OCI-LY1 (cell line): Measurements from ENCODE around the gene COMT.

Experiments used
- H2AFZ ChIP-seq: fragments of 200-600 bp; sonication (generic), shearing (Covaris generic); 2 replicates; pipeline ENCODE4 v1.6.0; 2014; ENCODE audit warnings: antibody characterized with exemption, mild to moderate bottlenecking, low read length
- H3F3A ChIP-seq: fragments of 200-600 bp; sonication (generic), shearing (Covaris generic); 2 replicates; pipeline ENCODE4 v1.6.0; 2014; ENCODE audit warnings: mild to moderate bottlenecking, antibody characterized with exemption, low read length, moderate library complexity; ENCODE audit not compliant: insufficient read depth
- H3K27ac ChIP-seq: fragments of 200-600 bp; sonication (generic); 2 replicates; pipeline ENCODE4 v1.5.1; 2014; ENCODE audit warnings: low read length, mixed run types, mild to moderate bottlenecking, low read depth; ENCODE audit not compliant: poor library complexity, severe bottlenecking
- H3K27me3 ChIP-seq: fragments of 200-600 bp; sonication (generic); 2 replicates; pipeline ENCODE4 v1.6.0; 2014; ENCODE audit warnings: antibody characterized with exemption, mild to moderate bottlenecking, low read length, moderate library complexity; ENCODE audit not compliant: insufficient read depth
- H3K36me3 ChIP-seq: fragments of 200-600 bp; sonication (generic); 2 replicates; pipeline ENCODE4 v1.6.1; 2014; ENCODE audit warnings: mild to moderate bottlenecking, antibody characterized with exemption, low read length, moderate library complexity, mixed read lengths; ENCODE audit not compliant: insufficient read depth
- H3K4me1 ChIP-seq: fragments of 200-600 bp; sonication (generic); 2 replicates; pipeline ENCODE4 v1.5.1; 2014; ENCODE audit warnings: mild to moderate bottlenecking, low read length, moderate library complexity; ENCODE audit not compliant: insufficient read depth, severe bottlenecking
- H3K4me2 ChIP-seq: fragments of 200-600 bp; sonication (generic), shearing (Covaris generic); 2 replicates; pipeline ENCODE4 v1.6.1; 2014; ENCODE audit warnings: low read length
- H3K4me3 ChIP-seq: fragments of 200-600 bp; sonication (generic); 2 replicates; pipeline ENCODE4 v1.5.1; 2014; ENCODE audit warnings: low read length, low read depth, mild to moderate bottlenecking, mixed read lengths; ENCODE audit not compliant: poor library complexity, severe bottlenecking
- H3K79me2 ChIP-seq: fragments of 200-600 bp; shearing (Covaris generic); 2 replicates; pipeline ENCODE4 v1.6.1; 2016; ENCODE audit warnings: mixed run types, low read length, mixed read lengths; ENCODE audit not compliant: insufficient read depth
- H3K9ac ChIP-seq: fragments of 200-600 bp; sonication (generic), shearing (Covaris generic); 2 replicates; pipeline ENCODE4 v1.6.1; 2014; ENCODE audit warnings: mild to moderate bottlenecking, low read length, mixed read lengths
- H3K9me2 ChIP-seq: fragments of 200-600 bp; sonication (generic), shearing (Covaris generic); 2 replicates; pipeline ENCODE4 v1.6.1; 2014; ENCODE audit warnings: low read depth, mild to moderate bottlenecking, low read length, mixed read lengths
- H3K9me3 ChIP-seq: fragments of 200-600 bp; shearing (Covaris generic); 2 replicates; pipeline ENCODE4 v1.6.1; 2014; ENCODE audit warnings: low read length, mixed read lengths
- H4K20me1 ChIP-seq: fragments of 200-600 bp; sonication (generic), shearing (Covaris generic); 2 replicates; pipeline ENCODE4 v1.6.0; 2016; ENCODE audit warnings: mild to moderate bottlenecking, low read length; ENCODE audit not compliant: insufficient read depth
- EZH2 ChIP-seq: fragments of 200-600 bp; sonication (generic), shearing (Covaris generic); IDR thresholded peaks from 2 replicates; pipeline ENCODE4 v1.8.0; 2017; ENCODE audit warnings: borderline replicate concordance, mixed run types, mild to moderate bottlenecking, antibody characterized with exemption, low read length, moderate library complexity, mixed read lengths
- TF ChIP-seq, protein P1 (sequence below): fragments of 200-600 bp; sonication (generic), shearing (Covaris generic); IDR thresholded peaks from 2 replicates; pipeline ENCODE4 v1.5.1; 2017; ENCODE audit warnings: mild to moderate bottlenecking, antibody characterized with exemption, low read length, moderate library complexity, mixed read lengths

The COMT gene

DNA sequence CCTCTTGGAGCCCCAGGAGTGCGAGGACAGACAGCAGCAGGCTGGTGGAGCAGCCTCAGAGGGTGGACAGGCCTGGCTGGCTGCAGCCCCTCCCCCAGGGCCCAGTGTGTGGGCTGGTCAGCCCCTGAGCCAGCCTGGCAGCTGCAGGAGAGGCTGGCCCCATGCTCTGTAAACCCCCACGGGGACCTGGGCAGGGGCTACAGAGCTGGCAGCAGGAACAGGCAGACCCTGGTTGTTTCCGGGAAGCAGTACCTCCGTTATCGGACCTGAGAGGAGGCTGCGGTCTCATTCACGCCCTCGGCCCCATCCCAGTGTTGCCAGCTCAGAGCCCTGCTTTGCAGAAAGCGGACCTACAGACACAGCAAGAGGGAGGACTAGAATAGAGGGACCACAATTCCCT lies 38.5 kb upstream of the COMT start:
- no peak overlapping the region for H3K4me2 ChIP-seq
- no peak for TF ChIP-seq EZH2
- TF ChIP-seq, protein P1, sequence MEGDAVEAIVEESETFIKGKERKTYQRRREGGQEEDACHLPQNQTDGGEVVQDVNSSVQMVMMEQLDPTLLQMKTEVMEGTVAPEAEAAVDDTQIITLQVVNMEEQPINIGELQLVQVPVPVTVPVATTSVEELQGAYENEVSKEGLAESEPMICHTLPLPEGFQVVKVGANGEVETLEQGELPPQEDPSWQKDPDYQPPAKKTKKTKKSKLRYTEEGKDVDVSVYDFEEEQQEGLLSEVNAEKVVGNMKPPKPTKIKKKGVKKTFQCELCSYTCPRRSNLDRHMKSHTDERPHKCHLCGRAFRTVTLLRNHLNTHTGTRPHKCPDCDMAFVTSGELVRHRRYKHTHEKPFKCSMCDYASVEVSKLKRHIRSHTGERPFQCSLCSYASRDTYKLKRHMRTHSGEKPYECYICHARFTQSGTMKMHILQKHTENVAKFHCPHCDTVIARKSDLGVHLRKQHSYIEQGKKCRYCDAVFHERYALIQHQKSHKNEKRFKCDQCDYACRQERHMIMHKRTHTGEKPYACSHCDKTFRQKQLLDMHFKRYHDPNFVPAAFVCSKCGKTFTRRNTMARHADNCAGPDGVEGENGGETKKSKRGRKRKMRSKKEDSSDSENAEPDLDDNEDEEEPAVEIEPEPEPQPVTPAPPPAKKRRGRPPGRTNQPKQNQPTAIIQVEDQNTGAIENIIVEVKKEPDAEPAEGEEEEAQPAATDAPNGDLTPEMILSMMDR, result no peak
- H4K20me1 ChIP-seq, result no peaks in the 10 kb centered on the region
- no peak overlapping the region for H3K27ac ChIP-seq
- no peaks in the 10 kb centered on the region for H3F3A ChIP-seq
- no peak overlapping the region for H3K9ac ChIP-seq
- H3K9me2 ChIP-seq, result no peaks in the 10 kb centered on the region
- no peak overlapping the region for H2AFZ ChIP-seq
- no peak overlapping the region for H3K4me3 ChIP-seq
- H3K9me3 ChIP-seq, result no peaks in the 10 kb centered on the region
- no peaks in the 10 kb centered on the region for H3K79me2 ChIP-seq
- H3K4me1 ChIP-seq, result no peaks in the 10 kb centered on the region
- H3K27me3 ChIP-seq, result no peaks in the 10 kb centered on the region
- no peaks in the 10 kb centered on the region for H3K36me3 ChIP-seq

DNA sequence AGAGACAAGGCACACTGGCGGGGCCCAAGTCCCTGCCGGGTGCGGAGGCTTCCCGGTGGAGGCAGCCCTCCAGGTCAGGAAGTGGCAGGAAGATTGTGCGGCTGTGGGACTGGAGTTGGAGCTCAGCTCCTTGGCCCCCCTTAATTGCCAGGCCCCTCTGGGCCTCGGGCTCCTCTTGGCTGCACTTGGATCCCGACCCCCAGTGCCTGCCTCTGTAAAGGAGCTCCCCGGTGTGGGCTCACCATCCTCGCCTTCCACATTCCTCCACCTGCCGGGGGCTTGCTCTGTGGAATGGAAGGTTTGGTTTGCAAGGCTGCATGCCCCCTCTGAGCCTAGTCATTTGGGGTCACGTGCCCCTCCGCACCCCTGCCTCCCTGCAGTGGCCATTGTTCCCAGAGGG lies 38.1 kb upstream of the COMT start:
- Histone ChIP-seq H3K4me2 (no peak overlapping the region), H3K4me3 (no peak overlapping the region), H3K36me3 (no peaks in the 10 kb centered on the region), H3K9ac (no peak overlapping the region), H2AFZ (no peak overlapping the region), H3K27ac (no peak overlapping the region), H3K27me3 (no peaks in the 10 kb centered on the region), H4K20me1 (no peaks in the 10 kb centered on the region), H3K79me2 (no peaks in the 10 kb centered on the region), H3K9me3 (no peaks in the 10 kb centered on the region), H3K4me1 (no peaks in the 10 kb centered on the region), H3F3A (no peaks in the 10 kb centered on the region), H3K9me2 (no peaks in the 10 kb centered on the region)
- TF ChIP-seq, protein P1, result no peak
- TF ChIP-seq EZH2, result no peak

DNA sequence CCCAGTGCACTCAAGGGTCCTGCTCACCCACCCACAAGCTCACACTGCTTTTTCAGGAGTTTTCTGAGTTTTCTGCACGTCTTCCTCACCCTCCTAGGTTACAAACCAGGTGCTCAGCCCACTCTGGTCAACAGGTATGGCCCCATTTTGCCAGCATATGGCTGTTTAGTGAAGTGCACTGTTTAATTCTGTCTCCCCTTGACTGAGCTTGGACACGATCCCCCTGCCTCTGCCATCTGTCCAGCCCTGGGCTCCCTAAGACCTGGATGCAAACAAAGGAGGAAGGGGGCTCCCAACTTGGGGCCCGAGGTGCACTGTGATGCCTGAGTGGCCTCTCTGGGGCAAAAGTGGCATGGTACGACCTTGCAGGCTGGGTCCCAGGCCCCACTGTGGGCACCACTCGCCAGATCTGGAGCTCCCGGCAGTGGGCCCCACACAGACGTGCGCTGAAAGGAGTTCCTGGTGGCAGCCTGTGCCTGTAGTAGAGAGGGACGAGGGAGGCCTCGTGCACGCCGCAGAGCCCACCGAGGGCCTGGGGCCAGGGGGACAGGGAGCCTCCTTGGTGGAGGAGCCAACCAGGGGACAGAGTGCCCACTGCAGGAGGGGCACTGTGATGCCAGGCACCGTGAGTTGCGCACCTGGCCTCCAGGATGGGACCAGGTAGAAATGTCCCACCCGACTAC lies 37.3 kb upstream of the COMT start:
- no peak overlapping the region for H3K4me3 ChIP-seq
- no peaks in the 10 kb centered on the region for H4K20me1 ChIP-seq
- H3K27ac ChIP-seq, result no peak overlapping the region
- no peak overlapping the region for H3K4me2 ChIP-seq
- H3K9me2 ChIP-seq, result no peaks in the 10 kb centered on the region
- H3K9ac ChIP-seq, result no peak overlapping the region
- no peaks in the 10 kb centered on the region for H3K79me2 ChIP-seq
- H2AFZ ChIP-seq, result no peak overlapping the region
- no peaks in the 10 kb centered on the region for H3K36me3 ChIP-seq
- no peaks in the 10 kb centered on the region for H3F3A ChIP-seq
- H3K4me1 ChIP-seq, result no peaks in the 10 kb centered on the region
- TF ChIP-seq, protein P1, result no peak
- TF ChIP-seq EZH2, result no peak
- no peaks in the 10 kb centered on the region for H3K27me3 ChIP-seq
- no peaks in the 10 kb centered on the region for H3K9me3 ChIP-seq
